Stimulated activated CD4-positive, alpha-beta T cell treated with anti-CD3 and anti-CD28 coated beads, Interleukin-1b, Interleukin-23, amount 100 ng/mL, for 24 hours (primary cell): ENCODE data around the gene PTPRJ.
"Not testable (repeated sequence)": the region's sequence is repeated elsewhere in the genome, so short reads cannot be mapped to it uniquely, and the experiment has no call there.

ENCODE experiments used
- DNase-seq, 4 experiments: peaks; one replicate each; pipeline ENCODE4 v3.0.0-alpha.2; 2020; ENCODE audit warnings: low read depth in 4 of 4, low spot score in 1 of 4

Gene PTPRJ

DNA sequence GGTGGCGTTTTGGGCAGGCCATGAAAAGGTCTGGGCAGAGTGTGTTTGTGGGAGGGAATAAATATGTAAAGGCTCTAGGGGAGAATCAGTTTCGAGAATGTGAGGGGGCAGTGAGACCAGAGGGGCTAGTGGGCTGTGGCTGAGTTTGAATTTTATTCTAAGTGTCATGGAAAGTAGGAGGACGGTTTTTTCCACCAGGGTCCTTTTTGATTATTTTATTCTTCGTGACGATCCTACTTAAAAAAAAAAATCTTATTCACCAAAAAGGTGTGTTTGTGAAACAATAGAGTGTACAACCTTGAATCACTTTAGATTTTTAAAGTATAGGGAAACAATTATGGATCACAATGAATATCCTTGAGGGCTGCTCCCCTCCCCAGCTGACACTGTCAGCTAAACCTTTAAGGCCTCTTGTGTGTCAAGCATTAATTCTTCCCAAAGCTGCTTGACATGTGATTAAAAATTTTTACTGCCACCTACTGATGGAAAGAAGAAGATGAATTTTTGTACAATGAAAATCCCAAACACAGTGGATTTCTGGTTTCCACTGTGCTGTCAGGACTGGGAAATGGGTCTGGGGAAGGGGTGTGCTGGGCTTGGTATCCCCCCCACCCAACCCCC lies 128.8 kb downstream of the PTPRJ start:
- no peak for DNase-seq

GRCh38 chr11:48110509-48110766 lies 130.1 kb downstream of the PTPRJ start:
- no peak for DNase-seq

DNA sequence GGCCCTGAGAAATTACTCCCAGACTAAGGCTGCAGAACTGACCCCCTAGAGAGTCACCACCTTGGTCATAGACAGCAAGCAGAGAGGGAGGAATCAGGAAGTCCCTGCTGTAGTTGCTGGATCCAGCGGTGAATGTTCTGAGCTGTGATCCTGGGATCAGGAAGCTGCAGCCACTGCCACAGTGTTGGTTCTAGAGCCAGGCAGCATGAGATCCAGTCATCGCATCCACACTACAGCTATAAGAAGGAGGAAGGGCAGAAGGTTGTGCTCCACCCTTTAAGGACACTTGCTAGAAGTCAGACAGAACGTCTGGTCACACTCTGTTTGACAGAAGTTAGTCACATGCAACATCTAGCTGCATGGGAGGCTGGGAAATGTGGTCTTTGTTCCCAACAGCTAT lies 131.5 kb downstream of the PTPRJ start:
- DNase-seq, result no peak

DNA sequence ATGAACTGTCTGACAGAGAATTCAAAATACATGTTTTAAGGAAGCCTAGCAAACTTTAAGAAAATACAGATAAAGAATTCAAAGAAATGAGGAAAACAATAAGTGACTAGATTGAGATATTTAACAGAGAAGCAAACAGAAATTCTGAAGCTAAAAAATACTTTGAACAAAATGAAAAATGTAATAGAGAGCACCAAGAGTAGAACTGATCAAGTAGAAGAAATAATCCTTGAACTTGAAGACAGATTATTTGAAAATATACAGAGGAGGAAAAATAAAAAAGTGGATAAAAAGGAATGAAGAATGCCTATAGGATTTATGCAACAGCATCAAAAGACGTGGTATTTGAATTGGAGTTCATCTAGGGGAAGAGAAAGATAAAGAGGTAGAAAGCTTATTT lies 134.4 kb downstream of the PTPRJ start:
- no peak for DNase-seq

GRCh38 chr11:48116437-48117228 lies 136.3 kb downstream of the PTPRJ start:
- no peak for DNase-seq

DNA sequence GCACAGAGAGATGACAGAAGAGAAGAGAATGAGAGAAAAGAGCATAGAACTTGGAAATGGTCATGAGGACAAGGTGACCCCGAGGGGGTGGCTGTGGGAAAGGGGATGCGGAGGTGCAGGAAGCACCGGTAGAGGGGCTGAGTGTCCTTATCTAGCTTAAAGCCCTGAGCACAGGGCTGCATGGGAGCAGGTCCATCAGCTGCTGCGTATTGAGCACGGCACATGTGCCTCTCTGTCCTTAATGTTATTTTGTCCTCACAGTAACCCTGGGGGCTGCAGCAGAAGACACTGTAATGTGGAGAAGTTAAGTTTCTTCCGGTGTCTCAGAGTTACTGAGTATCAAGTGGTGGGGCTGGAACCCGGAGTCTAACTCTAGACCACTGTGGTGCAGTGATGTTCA lies 141.9 kb downstream of the PTPRJ start:
- DNase-seq, result no peak

DNA sequence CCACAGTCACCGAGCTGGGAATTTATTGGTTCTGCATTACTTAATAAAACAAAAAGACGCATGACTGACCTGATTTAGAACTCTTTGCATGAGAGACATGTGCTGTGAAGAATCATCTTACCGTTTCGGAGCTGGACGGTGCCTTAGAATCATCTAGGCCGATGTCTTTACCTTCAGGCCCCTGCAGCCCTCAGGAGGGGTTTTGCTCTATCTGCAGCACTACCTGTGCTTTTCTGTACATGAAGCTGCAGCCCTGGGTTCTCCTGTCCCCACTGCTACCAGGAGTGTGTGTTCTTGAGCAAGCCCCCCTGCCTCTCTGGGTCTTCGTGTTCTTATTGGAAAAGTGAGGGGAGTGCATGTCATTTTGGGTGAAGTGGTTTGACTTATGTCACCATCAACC lies 142.3 kb downstream of the PTPRJ start:
- DNase-seq, result no peak

DNA sequence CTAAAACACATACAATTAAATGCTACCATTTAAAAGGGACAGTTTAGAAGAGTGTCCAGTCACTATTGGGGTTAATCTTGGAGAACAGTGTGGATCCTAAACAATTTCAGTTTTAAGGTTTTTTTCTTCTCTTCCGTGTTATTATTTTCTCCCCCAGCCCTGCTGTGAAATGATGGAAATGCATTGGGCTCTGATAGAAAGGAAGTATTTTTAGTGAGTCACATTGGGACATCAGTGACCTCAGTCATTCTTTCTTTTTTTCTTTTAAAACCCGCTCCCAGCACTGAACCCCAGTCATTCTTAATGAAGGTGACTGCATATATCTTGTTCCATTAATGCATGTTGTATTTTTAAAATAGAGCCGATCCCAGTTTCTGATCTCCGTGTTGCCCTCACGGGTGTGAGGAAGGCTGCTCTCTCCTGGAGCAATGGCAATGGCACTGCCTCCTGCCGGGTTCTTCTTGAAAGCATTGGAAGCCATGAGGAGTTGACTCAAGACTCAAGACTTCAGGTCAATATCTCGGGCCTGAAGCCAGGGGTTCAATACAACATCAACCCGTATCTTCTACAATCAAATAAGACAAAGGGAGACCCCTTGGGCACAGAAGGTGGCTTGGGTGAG lies 143.0 kb downstream of the PTPRJ start:
- no peak for DNase-seq

DNA sequence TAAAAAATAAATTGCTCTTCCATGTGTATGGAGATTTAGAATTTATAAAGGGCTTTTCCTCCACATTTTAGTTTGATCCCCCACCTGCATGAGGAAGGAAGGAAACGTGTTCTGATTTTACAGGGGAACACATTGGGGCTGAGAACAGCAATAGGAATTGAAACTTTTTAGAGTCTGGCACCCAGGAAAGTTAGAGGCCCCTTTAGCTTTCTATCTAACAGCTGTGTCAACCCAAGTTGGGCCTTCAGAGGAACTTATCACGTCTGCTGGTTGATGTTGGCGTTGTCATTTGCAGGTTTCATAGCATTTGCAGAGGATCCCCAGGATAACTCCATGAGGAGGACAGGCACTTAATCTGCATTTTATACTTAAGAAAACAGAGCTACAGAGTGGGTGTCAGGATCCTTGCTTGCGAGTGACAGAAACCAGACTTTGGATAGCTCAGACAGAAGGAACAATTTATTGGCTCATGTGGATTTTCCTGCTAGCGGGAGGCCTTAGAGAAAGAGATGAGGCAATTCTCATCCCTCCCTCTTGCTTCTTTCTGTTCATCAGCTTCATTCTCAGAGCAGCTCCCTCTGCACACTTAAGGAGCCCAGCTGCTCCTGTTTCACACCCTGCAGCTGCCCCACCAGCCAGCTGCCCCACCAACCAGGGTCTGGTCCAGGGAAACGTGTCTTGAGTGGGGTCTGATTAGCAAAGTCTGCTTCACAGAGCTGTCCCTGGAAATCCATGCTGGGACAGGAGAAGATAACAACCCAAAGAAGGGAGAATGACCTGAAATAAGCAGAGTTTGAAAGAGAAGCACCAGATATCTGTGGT lies 143.8 kb downstream of the PTPRJ start:
- no peak for DNase-seq

GRCh38 chr11:48124880-48125279 lies 144.5 kb downstream of the PTPRJ start:
- no peak for DNase-seq

GRCh38 chr11:48125866-48126265 lies 145.5 kb downstream of the PTPRJ start:
- DNase-seq, result no peak

- DNase-seq, result no peak
Measured at GRCh38 chr11:48127521-48128183, 147.3 kb downstream of the PTPRJ start.

GRCh38 chr11:48129697-48130395 lies 149.5 kb downstream of the PTPRJ start:
- DNase-seq, result no peak

- no peak for DNase-seq
Measured at GRCh38 chr11:48134221-48134922, 154.0 kb downstream of the PTPRJ start.

- no peak for DNase-seq
Measured at GRCh38 chr11:48138222-48138621, 157.9 kb downstream of the PTPRJ start.

DNA sequence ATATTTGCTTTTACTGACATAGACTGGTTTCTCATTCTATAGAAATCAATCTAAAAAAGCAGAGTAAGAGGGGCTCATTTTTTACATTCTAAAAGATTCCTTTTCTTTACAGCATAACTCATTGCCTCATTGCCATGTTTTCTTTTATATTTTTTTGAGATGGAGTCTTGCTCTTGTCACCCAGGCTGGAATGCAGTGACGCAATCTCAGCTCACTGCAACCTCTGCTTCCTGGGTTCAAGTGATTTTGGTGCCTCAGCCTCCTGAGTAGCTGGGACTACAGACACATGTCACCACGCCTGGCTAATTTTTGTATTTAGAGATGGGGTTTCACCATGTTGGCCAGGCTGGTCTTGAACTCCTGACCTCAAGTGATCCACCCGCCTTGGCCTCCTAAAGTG lies 159.5 kb downstream of the PTPRJ start:
- DNase-seq, result not testable (repeated sequence)

DNA sequence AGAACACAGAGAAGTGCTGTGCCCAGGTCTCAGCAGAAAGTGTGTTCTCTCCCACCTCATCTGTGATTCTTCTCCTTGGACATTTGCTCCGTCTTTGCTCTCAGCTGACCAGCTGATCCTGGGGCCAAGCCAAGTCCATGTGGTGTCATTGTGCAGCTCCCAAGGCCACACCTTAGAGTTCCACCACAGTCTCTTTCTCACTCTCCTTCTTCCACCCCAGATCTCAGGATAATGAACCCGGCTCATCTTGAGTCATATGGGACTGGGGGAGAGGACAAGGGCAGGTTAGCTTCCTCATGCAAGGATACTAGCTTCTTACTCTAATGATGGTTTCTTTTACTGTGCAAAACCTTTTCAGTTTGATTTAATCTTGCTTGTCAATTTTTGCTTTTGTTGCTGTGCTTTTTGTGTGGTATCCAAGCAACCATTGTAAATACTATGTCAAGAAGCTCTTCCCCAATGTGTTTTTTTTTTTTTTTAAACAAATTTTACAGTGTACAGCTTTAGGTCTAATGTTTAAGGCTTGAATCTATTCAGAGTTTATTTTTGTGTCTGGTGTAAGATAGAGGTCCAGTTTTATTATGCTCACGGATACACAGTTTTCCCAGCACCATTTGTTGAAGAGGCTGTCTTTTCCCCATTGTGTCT lies 161.2 kb downstream of the PTPRJ start:
- no peak for DNase-seq

- DNase-seq, result no peak
Measured at GRCh38 chr11:48142889-48143288, 162.5 kb downstream of the PTPRJ start.

DNA sequence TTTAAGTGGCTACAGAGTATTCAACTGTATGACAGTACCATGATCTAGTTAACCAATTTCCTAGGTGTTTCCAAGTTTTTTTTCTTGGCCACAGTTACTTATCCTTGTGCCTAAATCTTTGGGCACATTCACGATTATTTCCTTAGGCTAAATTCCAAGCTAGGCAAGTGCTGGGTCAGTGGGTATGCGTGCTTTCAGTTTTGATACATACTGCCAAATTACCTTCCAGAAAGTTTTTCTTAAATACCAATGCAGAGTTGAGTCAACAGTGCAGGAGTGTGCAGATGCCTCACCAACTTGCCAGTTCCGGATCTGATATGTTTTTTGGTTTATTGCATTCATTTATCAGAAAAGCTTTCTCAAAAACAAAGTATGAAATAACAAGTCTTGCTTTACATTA lies 168.4 kb downstream of the PTPRJ start:
- DNase-seq, result no peak

- no peak for DNase-seq
Measured at GRCh38 chr11:48150213-48150612, 169.9 kb downstream of the PTPRJ start.
